Kidney glomerular epithelial cell (primary cell): Measurements from ENCODE around the gene ZNF627.
A peak's percentile ranks its signal among the peaks of the same experiment; 100 is the strongest.
"Not testable (repeated sequence)": the region's sequence is repeated elsewhere in the genome, so short reads cannot be mapped to it uniquely, and the experiment has no call there.

Experiments used
- DNase-seq: peaks from one replicate; lab custom pipeline; 2025; lab: John Stamatoyannopoulos, UW

The ZNF627 gene

GRCh38 chr19:11624069-11624463 lies 26.8 kb downstream of the ZNF627 start:
- peak; percentile 46 for DNase-seq

- no peak for DNase-seq
Observed at GRCh38 chr19:11626252-11626651, 29.0 kb downstream of the ZNF627 start.

DNA sequence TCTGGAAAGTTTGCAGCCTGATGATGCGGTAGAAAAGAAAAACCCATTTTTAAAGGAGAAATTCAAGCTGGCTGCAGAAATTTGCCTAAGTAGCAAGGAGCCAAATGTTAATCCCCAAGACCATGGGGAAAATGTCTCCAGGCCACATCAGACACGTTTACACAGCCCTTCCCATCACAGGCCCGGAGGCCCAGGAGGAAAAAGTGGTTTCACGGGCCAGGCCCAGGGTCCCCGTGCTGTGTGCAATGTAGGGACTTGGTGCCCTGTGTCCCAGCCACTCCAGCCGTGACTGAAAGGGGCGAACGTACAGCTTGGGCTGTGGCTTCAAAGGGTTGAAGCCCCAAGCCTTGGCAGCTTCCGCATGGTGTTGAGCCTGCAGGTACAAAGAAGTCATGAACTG lies 35.9 kb downstream of the ZNF627 start:
- DNase-seq: no peak

DNA sequence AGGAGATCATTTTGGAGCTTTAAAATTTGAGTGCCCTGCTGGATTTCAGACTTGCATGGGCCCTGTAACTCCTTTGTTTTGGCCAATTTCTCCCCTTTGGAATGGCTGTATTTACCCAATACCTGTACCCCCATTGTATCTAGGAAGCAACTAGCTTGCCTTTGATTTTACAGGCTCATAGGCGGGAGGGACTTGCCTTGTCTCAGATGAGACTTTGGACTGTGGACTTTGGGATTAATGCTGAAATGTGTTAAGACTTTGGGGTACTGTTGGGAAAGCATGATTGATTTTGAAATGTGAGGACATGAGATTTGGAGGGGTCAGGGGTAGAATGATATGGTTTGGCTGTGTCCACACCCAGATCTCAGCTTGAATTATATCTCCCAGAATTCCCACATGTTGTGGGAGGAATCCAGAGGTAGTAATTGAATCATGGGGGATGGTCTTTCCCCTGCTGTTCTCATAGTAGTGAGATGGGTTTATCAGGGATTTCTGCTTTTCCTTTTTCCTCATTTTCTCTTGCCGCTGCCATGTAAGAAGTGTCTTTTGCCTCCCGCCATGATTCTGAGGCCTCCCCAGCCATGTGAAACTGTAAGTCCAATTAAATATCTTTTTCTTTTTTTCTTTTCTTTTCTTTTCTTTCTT lies 36.9 kb downstream of the ZNF627 start:
- not testable (repeated sequence) for DNase-seq

DNA sequence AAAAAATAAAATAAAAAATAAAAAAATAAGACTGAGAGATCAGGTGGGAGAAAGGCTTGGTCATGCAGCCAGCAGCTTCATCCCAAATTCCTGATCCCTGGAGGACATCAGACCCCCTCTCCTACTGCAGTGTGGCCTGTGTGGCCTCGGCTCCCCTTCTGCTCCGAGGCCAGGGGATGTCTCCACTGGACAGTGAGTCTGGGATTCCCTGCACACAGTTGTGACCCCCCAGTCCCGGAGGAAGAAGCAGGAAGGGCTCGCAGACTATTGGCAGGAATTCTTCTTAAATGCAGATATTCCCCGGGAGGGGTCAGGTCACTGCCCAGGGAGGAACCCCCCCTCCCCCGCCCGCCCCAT lies 41.9 kb downstream of the ZNF627 start:
- DNase-seq: no peak

DNA sequence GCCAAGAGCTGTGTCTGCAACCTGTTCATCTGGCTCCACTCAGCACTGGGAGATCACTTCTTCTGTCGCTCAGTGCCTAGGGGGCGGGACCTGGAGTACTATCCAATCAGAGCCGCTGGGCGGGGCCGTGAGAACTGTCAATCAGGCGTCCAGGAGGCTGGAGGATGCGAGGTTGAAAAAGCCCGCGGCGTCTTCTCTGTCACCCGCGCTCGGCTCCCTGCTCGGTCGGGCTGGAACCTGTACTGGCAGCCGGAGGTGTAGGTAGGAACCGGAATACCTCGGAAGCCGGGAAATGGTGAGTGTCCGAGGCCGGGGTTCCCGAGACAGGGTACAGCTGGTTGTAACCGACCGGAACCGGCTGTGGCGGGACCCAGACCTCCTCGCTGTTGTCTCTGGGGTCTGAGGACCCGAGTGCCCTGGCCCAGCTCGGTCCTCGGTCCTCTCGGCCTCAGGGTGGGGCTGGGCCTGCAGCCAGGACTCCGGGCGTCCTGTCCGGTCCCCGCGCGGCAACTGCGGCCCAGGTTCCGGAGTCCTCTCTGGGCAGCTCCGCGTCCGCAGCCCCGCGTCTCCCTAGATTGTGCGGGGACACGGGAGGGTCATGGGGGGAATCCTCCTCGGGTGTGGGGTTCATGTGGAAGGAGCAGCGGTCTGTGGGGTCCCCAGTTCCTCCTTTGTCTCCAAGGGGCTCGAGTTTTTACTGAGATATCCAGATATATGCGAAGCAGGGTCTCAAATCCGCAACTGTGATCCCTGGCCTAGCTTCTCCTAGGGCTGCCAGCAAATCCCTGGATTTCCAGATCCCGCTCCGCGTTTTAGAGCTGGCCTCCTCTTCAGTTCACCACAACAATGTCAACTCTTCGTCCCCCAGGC lies 42.6 kb downstream of the ZNF627 start:
- DNase-seq: peak; percentile 94

DNA sequence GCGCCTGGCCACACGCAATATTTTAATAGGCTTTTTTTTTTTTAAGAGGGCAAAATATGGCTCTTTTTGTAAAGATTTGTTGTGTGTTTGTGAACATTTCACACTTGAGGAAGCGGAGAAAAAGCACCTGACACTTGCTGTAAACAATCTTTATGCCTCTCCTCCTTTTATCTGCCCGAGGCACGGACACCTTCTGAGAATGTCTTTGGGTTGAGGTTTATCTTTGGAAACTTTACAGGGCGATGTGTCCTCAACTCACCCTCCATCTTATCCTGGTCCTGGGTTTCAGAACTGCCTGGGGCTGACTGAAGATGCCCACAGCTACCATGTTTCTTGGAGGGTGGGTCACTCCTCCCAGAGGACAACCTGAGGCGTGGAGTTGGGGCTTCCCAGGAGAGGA lies 44.0 kb downstream of the ZNF627 start:
- no peak for DNase-seq

DNA sequence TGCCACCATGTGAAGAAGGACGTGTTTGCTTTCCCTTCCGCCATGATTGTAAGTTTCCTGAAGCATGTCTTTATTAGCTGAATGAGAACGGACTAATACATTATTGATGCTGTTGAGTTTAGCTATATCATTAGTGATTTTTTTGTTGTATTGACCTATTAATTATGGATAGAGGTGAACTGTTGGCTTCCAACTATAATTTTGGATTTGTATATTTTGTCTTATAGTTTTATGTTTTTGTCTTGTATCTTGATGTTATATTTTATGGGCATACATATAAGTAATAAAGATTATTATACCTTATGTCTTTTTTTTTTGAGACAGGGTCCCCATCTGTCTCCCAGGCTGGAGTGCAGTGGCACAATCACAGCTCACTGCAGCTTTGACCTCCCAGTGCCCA lies 45.6 kb downstream of the ZNF627 start:
- no peak for DNase-seq

DNA sequence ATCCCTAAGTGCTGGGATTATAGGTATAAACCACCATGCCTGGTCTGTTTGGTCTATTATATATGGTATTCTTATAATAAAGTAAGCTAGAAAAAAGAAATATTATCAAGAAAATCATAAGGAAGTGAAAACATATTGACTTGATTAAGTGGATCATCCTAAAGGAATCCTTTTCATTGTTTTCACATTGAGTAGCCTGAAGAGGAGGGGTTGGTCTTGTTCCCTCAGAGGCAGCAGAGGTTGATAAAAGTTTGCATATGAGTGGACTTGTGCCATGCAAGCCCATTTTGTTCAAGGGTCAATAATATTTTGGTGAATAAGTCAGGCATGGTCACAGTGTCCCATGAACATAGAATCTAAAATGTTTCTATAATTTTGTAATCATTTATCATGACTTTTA lies 52.7 kb downstream of the ZNF627 start:
- no peak for DNase-seq

- no peak for DNase-seq
Observed at GRCh38 chr19:11651062-11651461, 53.8 kb downstream of the ZNF627 start.

- DNase-seq: no peak
Observed at GRCh38 chr19:11652056-11652455, 54.8 kb downstream of the ZNF627 start.

DNA sequence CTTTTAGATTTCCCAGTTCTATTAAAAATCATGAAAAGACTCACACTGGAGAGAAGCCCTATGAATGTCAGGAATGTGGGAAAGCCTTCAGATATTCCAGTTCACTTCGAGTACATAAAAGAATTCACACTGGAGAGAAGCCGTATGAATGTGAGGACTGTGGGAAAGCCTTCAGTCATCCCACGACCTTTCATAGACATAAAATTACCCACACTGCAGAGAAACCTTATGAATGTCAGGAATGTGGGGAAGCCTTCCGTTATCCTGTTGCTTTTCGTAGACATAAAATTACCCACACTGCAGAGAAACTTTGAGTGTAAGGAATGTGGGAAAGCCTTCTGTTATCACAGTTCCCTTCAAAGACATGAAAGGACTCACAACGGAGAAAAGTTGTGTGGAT lies 55.2 kb downstream of the ZNF627 start:
- no peak for DNase-seq

- DNase-seq: no peak
Observed at GRCh38 chr19:11656535-11656934, 59.3 kb downstream of the ZNF627 start.

DNA sequence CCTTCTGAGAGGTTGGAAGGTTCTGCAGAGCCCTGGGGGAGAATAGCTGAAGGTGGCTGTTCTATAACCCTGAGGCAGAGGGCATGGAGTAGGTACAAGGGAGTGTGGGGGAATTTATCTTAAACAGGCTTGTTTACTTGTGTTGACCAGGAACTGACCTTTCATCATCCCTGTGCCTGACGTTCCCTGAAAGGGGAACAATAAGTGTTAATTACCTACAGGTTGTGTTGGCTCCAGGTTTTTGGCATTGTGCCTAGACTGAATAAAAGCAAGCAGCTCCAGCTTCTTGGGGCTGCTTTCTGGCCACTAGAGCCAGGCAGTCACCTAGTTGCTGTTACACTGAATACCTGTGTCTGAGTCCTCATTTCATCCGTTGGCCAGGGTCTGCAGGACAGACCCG lies 60.0 kb downstream of the ZNF627 start:
- DNase-seq: no peak

DNA sequence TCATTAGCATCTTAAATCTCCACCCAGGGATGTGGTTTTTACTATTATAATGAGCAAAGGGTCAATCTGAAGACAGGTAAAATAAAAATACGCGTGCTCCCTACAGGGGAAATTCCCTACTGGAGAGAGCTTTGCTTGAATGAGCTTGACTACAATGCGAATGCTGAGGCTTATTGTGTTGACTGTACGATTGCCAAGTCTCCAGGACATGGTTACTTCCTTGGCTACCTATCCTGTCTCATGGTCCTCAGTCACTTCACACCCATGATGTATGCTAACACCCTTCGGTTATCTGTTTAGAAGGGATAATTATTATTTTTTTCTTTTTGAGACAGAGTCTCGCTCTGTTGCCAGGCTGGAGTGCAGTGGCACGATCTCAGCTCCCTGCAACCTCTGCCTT lies 61.7 kb downstream of the ZNF627 start:
- DNase-seq: peak; percentile 64

GRCh38 chr19:11659612-11660011 lies 62.3 kb downstream of the ZNF627 start:
- peak; percentile 1 for DNase-seq

- no peak for DNase-seq
Observed at GRCh38 chr19:11662278-11662677, 65.0 kb downstream of the ZNF627 start.

GRCh38 chr19:11663181-11663591 lies 65.9 kb downstream of the ZNF627 start:
- DNase-seq: no peak
